Neural cell (in vitro differentiated cells): ENCODE results near the gene TLR9. TPM values are rescaled to one million over a fixed set of nuclear protein-coding genes. Genes with fewer than 3 reads are reported as not detected.

ENCODE experiments used
- H2AFZ ChIP-seq: fragments of 200-600, 300-800 bp; sonication (generic), shearing (Covaris generic); 2 replicates; pipeline ENCODE4 v1.6.0; 2014; ENCODE audit warnings: low read depth, mild to moderate bottlenecking, antibody characterized with exemption, low read length, moderate library complexity
- H3F3A ChIP-seq: fragments of 200-600 bp; shearing (Covaris generic); 2 replicates; pipeline ENCODE4 v1.6.1; 2016; ENCODE audit warnings: mild to moderate bottlenecking, moderate library complexity, mixed read lengths, antibody characterized with exemption, low read length; ENCODE audit not compliant: insufficient read depth, poor library complexity, severe bottlenecking
- H3K27ac ChIP-seq: fragments of 200-600, 300-800 bp; sonication (generic), shearing (Covaris generic); 2 replicates; pipeline ENCODE4 v1.5.1; 2014; ENCODE audit warnings: mild to moderate bottlenecking, low read length, moderate library complexity
- H3K27me3 ChIP-seq: fragments of 300-800, 200-600 bp; sonication (generic), shearing (Covaris generic); 2 replicates; pipeline ENCODE4 v1.6.0; 2014; ENCODE audit warnings: mild to moderate bottlenecking, low read depth, low read length, moderate library complexity; ENCODE audit not compliant: insufficient read depth
- H3K36me3 ChIP-seq: fragments of 300-800, 200-600 bp; sonication (generic), shearing (Covaris generic); 2 replicates; pipeline ENCODE4 v1.5.1; 2014; ENCODE audit warnings: mild to moderate bottlenecking, antibody characterized with exemption, low read length, moderate library complexity; ENCODE audit not compliant: insufficient read depth
- H3K4me2 ChIP-seq: fragments of 300-800, 200-600 bp; sonication (generic), shearing (Covaris generic); 2 replicates; pipeline ENCODE4 v1.6.0; 2014; ENCODE audit warnings: mild to moderate bottlenecking, low read length
- H3K4me3 ChIP-seq: fragments of 300-800, 200-600 bp; sonication (generic), shearing (Covaris generic); 2 replicates; pipeline ENCODE4 v1.5.1; 2014; ENCODE audit warnings: mild to moderate bottlenecking, low read length, moderate library complexity
- H3K79me2 ChIP-seq: fragments of 200-600 bp; shearing (Covaris generic); replicated peaks from 2 replicates; pipeline ENCODE4 v1.6.0; 2014; ENCODE audit warnings: mild to moderate bottlenecking, low read length, moderate library complexity; ENCODE audit not compliant: insufficient read depth
- H3K9ac ChIP-seq: fragments of 300-800, 200-600 bp; sonication (generic), shearing (Covaris generic); 2 replicates; pipeline ENCODE4 v1.6.1; 2016; ENCODE audit warnings: mild to moderate bottlenecking, low read length, mixed read lengths
- H3K9me2 ChIP-seq: fragments of 200-600 bp; shearing (Covaris generic); 2 replicates; pipeline ENCODE4 v1.6.1; 2016; ENCODE audit warnings: mild to moderate bottlenecking, low read length, mixed read lengths; ENCODE audit not compliant: insufficient read depth
- H3K9me3 ChIP-seq: fragments of 200-600, 300-800 bp; sonication (generic), shearing (Covaris generic); 2 replicates; pipeline ENCODE4 v1.6.1; 2016; ENCODE audit warnings: mild to moderate bottlenecking, mixed run types, low read length, moderate library complexity, mixed read lengths
- H4K20me1 ChIP-seq: fragments of 200-600 bp; shearing (Covaris generic); 2 replicates; pipeline ENCODE4 v1.6.1; 2016; ENCODE audit warnings: mild to moderate bottlenecking, mixed run types; ENCODE audit not compliant: insufficient read depth
- EP300 ChIP-seq: fragments of 450-650 bp; conservative IDR thresholded peaks from 2 replicates; pipeline ENCODE4 v1.6.1; 2014; ENCODE audit warnings: antibody characterized with exemption, mild to moderate bottlenecking, moderate library complexity; ENCODE audit not compliant: poor library complexity, severe bottlenecking
- EZH2 ChIP-seq: fragments of 200-600, 300-800 bp; shearing (Covaris generic), sonication (generic); IDR thresholded peaks from 2 replicates; pipeline ENCODE4 v1.6.1; 2014; ENCODE audit warnings: antibody characterized with exemption, low read length, borderline replicate concordance, mild to moderate bottlenecking; ENCODE audit not compliant: insufficient read depth, poor library complexity, severe bottlenecking
- MXI1 ChIP-seq: fragments of 450-650 bp; conservative IDR thresholded peaks from 2 replicates; pipeline ENCODE4 v1.6.1; 2014; ENCODE audit warnings: antibody characterized with exemption, mild to moderate bottlenecking; ENCODE audit not compliant: poor library complexity, severe bottlenecking
- POLR2AphosphoS5 ChIP-seq: IDR thresholded peaks from 2 replicates; pipeline ENCODE4 v1.6.1; 2012
- RAD21 ChIP-seq: fragments of 450-650 bp; conservative IDR thresholded peaks from 2 replicates; pipeline ENCODE4 v1.6.1; 2014; ENCODE audit warnings: antibody characterized with exemption, mild to moderate bottlenecking, moderate library complexity
- SMC3 ChIP-seq: fragments of 450-650 bp; conservative IDR thresholded peaks from 2 replicates; pipeline ENCODE4 v1.6.1; 2014; ENCODE audit warnings: antibody characterized with exemption, mild to moderate bottlenecking, moderate library complexity; ENCODE audit not compliant: poor library complexity
- TAF1 ChIP-seq: IDR thresholded peaks from 2 replicates; pipeline ENCODE4 v1.6.1; 2012; ENCODE audit warnings: low read depth
- polyA plus RNA-seq: library from polyadenylated mRNA; depleted of rRNA; stranded (reverse); fragments of >200 nt; gene quantifications from 2 replicates; pipeline ENCODE4 v1.2.3, GENCODE V29; 2014
- TF ChIP-seq, protein P1 (sequence below): IDR thresholded peaks from 2 replicates; pipeline ENCODE4 v1.6.1; 2012; ENCODE audit warnings: borderline replicate concordance
- TF ChIP-seq, protein P2 (sequence below): fragments of 450-650 bp; IDR thresholded peaks from 2 replicates; pipeline ENCODE4 v1.5.1; 2014; ENCODE audit warnings: antibody characterized with exemption, mild to moderate bottlenecking, moderate library complexity; ENCODE audit not compliant: poor library complexity, severe bottlenecking

TLR9 gene
- polyA plus RNA-seq, 1 donor from 2014 or later, result not detected

DNA sequence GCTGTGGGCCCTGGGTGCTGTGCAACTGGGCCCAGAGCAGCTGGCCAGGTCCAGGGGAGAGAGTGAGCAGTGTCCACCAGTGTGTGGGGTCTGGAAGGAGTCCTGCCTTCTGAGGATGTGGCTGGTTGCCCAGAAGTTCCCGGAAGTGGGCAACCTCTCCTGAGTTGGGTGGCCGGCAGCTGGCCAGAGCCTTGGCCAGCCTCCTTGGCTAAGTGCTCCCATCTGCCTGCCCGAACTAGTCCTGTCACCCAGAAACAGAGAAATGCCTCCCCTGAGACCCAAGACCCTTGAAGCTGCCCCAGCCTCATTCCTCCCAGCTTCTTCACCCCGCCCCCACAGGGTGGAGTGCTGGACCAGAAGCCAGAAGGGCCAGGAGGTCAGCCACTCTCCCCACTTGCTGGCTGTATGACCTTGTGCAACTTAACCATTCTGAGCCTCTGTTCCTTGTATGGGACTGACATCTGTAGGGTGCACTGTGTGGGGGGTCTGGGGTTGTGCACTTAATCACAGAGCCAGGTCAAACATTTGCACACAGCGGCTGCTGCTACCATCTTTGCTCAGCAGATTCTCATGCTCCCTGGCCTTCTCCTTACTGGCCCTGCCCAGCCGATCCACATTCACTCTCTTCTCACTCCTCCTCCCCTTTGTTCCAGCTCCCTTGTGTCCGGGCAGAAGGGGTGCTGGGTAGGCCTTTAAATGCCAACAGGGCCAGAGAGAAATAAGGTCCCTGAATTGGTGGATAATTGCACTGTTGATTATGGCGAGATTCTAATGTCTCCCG, 35.0 kb downstream of the TLR9 start:
- no peak overlapping the region for H3K4me3 ChIP-seq
- no peaks in the 10 kb centered on the region for H3K9me2 ChIP-seq
- no peaks in the 10 kb centered on the region for H3F3A ChIP-seq
- H2AFZ ChIP-seq, result no peak overlapping the region
- H3K27ac ChIP-seq, result no peak overlapping the region
- no peak overlapping the region for H3K9ac ChIP-seq
- no peaks in the 10 kb centered on the region for H3K27me3 ChIP-seq
- TF ChIP-seq TAF1, result no peak
- TF ChIP-seq RAD21, result no peak
- TF ChIP-seq, protein P1, sequence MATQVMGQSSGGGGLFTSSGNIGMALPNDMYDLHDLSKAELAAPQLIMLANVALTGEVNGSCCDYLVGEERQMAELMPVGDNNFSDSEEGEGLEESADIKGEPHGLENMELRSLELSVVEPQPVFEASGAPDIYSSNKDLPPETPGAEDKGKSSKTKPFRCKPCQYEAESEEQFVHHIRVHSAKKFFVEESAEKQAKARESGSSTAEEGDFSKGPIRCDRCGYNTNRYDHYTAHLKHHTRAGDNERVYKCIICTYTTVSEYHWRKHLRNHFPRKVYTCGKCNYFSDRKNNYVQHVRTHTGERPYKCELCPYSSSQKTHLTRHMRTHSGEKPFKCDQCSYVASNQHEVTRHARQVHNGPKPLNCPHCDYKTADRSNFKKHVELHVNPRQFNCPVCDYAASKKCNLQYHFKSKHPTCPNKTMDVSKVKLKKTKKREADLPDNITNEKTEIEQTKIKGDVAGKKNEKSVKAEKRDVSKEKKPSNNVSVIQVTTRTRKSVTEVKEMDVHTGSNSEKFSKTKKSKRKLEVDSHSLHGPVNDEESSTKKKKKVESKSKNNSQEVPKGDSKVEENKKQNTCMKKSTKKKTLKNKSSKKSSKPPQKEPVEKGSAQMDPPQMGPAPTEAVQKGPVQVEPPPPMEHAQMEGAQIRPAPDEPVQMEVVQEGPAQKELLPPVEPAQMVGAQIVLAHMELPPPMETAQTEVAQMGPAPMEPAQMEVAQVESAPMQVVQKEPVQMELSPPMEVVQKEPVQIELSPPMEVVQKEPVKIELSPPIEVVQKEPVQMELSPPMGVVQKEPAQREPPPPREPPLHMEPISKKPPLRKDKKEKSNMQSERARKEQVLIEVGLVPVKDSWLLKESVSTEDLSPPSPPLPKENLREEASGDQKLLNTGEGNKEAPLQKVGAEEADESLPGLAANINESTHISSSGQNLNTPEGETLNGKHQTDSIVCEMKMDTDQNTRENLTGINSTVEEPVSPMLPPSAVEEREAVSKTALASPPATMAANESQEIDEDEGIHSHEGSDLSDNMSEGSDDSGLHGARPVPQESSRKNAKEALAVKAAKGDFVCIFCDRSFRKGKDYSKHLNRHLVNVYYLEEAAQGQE, result no peak
- no peak for TF ChIP-seq EP300
- no peak for TF ChIP-seq EZH2
- TF ChIP-seq SMC3, result no peak
- TF ChIP-seq, protein P2, sequence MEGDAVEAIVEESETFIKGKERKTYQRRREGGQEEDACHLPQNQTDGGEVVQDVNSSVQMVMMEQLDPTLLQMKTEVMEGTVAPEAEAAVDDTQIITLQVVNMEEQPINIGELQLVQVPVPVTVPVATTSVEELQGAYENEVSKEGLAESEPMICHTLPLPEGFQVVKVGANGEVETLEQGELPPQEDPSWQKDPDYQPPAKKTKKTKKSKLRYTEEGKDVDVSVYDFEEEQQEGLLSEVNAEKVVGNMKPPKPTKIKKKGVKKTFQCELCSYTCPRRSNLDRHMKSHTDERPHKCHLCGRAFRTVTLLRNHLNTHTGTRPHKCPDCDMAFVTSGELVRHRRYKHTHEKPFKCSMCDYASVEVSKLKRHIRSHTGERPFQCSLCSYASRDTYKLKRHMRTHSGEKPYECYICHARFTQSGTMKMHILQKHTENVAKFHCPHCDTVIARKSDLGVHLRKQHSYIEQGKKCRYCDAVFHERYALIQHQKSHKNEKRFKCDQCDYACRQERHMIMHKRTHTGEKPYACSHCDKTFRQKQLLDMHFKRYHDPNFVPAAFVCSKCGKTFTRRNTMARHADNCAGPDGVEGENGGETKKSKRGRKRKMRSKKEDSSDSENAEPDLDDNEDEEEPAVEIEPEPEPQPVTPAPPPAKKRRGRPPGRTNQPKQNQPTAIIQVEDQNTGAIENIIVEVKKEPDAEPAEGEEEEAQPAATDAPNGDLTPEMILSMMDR, result no peak
- no peak for TF ChIP-seq POLR2AphosphoS5
- TF ChIP-seq MXI1, result no peak
- H3K79me2 ChIP-seq, result no peaks in the 10 kb centered on the region
- no peaks in the 10 kb centered on the region for H4K20me1 ChIP-seq
- no peaks in the 10 kb centered on the region for H3K36me3 ChIP-seq
- no peaks in the 10 kb centered on the region for H3K9me3 ChIP-seq
- no peak overlapping the region for H3K4me2 ChIP-seq

DNA sequence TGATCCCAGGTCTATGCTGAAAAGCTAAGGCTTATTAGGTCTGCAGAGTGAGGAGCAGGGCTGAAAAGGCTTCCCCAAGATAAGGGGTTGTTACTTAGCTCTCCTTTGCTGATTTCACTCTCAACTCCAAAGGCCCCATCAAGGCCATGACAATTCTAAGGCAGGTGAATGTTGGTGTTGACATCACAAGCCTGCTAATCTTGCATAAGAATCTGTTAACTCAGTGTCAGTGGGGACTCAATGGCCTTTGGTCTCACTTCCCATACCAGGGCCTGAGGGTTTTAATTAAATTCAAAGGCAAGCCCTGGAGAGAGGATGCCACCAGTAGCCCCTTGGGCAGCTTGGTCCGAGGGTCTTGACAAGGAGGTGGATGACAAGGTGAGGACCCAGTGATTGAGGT, 36.9 kb downstream of the TLR9 start:
- Histone ChIP-seq H3K9me3 (no peaks in the 10 kb centered on the region), H3K27ac (no peak overlapping the region), H3K4me2 (no peak overlapping the region), H3F3A (no peaks in the 10 kb centered on the region), H3K4me3 (no peak overlapping the region), H3K9me2 (no peaks in the 10 kb centered on the region), H4K20me1 (no peaks in the 10 kb centered on the region), H2AFZ (no peak overlapping the region), H3K79me2 (no peaks in the 10 kb centered on the region), H3K36me3 (no peaks in the 10 kb centered on the region), H3K9ac (no peak overlapping the region), H3K27me3 (no peaks in the 10 kb centered on the region)
- TF ChIP-seq, protein P1, result no peak
